Neuronal stem cell (in vitro differentiated cells): ENCODE measurements around the gene SORCS3.

Experiments used
- DNase-seq: peaks from one replicate; pipeline ENCODE4 v3.0.0-alpha.2; 2013; ENCODE audit warnings: low spot score
- H2AFZ ChIP-seq: one replicate; pipeline ENCODE4 v1.6.1; 2013; ENCODE audit warnings: mild to moderate bottlenecking, low read length, inconsistent platforms
- H2AK5ac ChIP-seq: 2 replicates; pipeline ENCODE4 v1.6.1; 2013; ENCODE audit warnings: low read depth, mild to moderate bottlenecking, inconsistent platforms, low read length, moderate library complexity, mixed read lengths
- H2BK120ac ChIP-seq: 2 replicates; pipeline ENCODE4 v1.6.1; 2013; ENCODE audit warnings: low read depth, mild to moderate bottlenecking, inconsistent platforms, low read length, moderate library complexity, mixed read lengths
- H2BK12ac ChIP-seq: one replicate; pipeline ENCODE4 v1.6.1; 2013; ENCODE audit warnings: low read length, inconsistent platforms
- H2BK15ac ChIP-seq: 2 replicates; pipeline ENCODE4 v1.6.1; 2013; ENCODE audit warnings: mild to moderate bottlenecking, low read length, inconsistent platforms, mixed read lengths
- H2BK5ac ChIP-seq: one replicate; pipeline ENCODE4 v1.6.1; 2013; ENCODE audit warnings: inconsistent platforms, mild to moderate bottlenecking, low read length, moderate library complexity
- H3K14ac ChIP-seq: one replicate; pipeline ENCODE4 v1.6.1; 2013; ENCODE audit warnings: low read length, inconsistent platforms
- H3K18ac ChIP-seq: 2 replicates; pipeline ENCODE4 v1.6.1; 2013; ENCODE audit warnings: low read length, inconsistent platforms
- H3K23ac ChIP-seq: 2 replicates; pipeline ENCODE4 v1.6.1; 2013; ENCODE audit warnings: low read depth, mild to moderate bottlenecking, mixed read lengths, low read length, inconsistent platforms; ENCODE audit not compliant: poor library complexity
- H3K27ac ChIP-seq: replicated peaks from 3 replicates; pipeline ENCODE4 v1.5.1; 2013; ENCODE audit warnings: low read length, inconsistent platforms
- H3K27me3 ChIP-seq, 3 experiments: 2 replicates each; pipeline ENCODE4 v1.6.1; 2013; ENCODE audit warnings: low read length in 3 of 3, mild to moderate bottlenecking in 2 of 3, inconsistent platforms in 1 of 3, low read depth in 1 of 3, mixed read lengths in 1 of 3, moderate library complexity in 1 of 3; ENCODE audit not compliant: control insufficient read depth in 3 of 3, insufficient read depth in 3 of 3
- H3K36me3 ChIP-seq, 2 donors: replicated peaks in 1 of 2; 2 replicates each; pipeline ENCODE4 v1.6.1; 2013; ENCODE audit warnings: low read length in 2 of 2; ENCODE audit not compliant: control insufficient read depth in 2 of 2, insufficient read depth in 2 of 2
- H3K4ac ChIP-seq: 2 replicates; pipeline ENCODE4 v1.6.1; 2013; ENCODE audit warnings: inconsistent platforms, mild to moderate bottlenecking, low read length, moderate library complexity
- H3K4me1 ChIP-seq, 2 donors: 1 replicate in 1 of 2; 2 replicates in 1 of 2; pipeline ENCODE4 v1.6.1; 2013; ENCODE audit warnings: low read length in 2 of 2, low read depth in 1 of 2; ENCODE audit not compliant: control insufficient read depth in 2 of 2, insufficient read depth in 1 of 2
- H3K4me2 ChIP-seq: one replicate; pipeline ENCODE4 v1.6.1; 2013; ENCODE audit warnings: mild to moderate bottlenecking, low read length, inconsistent platforms; ENCODE audit not compliant: insufficient read depth, poor library complexity, severe bottlenecking
- H3K4me3 ChIP-seq, 2 donors: 2 replicates each; pipeline ENCODE4 v1.5.1; 2013; ENCODE audit warnings: low read length in 2 of 2, mild to moderate bottlenecking in 2 of 2, inconsistent platforms in 1 of 2, moderate library complexity in 1 of 2
- H3K79me1 ChIP-seq: one replicate; pipeline ENCODE4 v1.6.1; 2013; ENCODE audit warnings: low read depth, mild to moderate bottlenecking, inconsistent platforms, low read length, moderate library complexity
- H3K9ac ChIP-seq: one replicate; pipeline ENCODE4 v1.6.1; 2013; ENCODE audit warnings: mild to moderate bottlenecking, low read depth, low read length, inconsistent platforms; ENCODE audit not compliant: poor library complexity
- H3K9me3 ChIP-seq, 2 donors: replicated peaks in 1 of 2; 2 replicates each; pipeline versions ENCODE3 to v1.6.1; 2013; ENCODE audit warnings: low read length in 2 of 2, mild to moderate bottlenecking in 2 of 2, inconsistent platforms in 1 of 2, low read depth in 1 of 2, mixed read lengths in 1 of 2, moderate library complexity in 1 of 2; ENCODE audit not compliant: control insufficient read depth in 2 of 2, insufficient read depth in 1 of 2
- H4K8ac ChIP-seq: one replicate; pipeline ENCODE4 v1.6.1; 2013; ENCODE audit warnings: low read depth, mild to moderate bottlenecking, inconsistent platforms, low read length, moderate library complexity
- H4K91ac ChIP-seq: one replicate; pipeline ENCODE4 v1.6.1; 2013; ENCODE audit warnings: low read length, low read depth, mild to moderate bottlenecking, inconsistent platforms; ENCODE audit not compliant: poor library complexity
- WGBS, 2 donors: extraction: QIAGEN DNeasy Blood & Tissue Kit; methylation state at CpG; one replicate each; pipeline ENCODE4 v1.1.7; 2013; ENCODE audit warnings: missing lambda C conversion rate in 2 of 2, mixed read lengths in 1 of 2; ENCODE audit not compliant: insufficient read length in 2 of 2, insufficient replicate concordance in 1 of 2; ENCODE audit errors: extremely low coverage in 2 of 2; 5-methylcytosine and 5-hydroxymethylcytosine counted together

SORCS3 gene

GRCh38 chr10:104612571-104613205 is 28.4 kb upstream of the SORCS3 start:
- Histone ChIP-seq H3K23ac (no peak overlapping the region), H3K4ac (no peak overlapping the region), H3K4me2 (no peak overlapping the region), H2AFZ (no peak overlapping the region), H3K18ac (no peak overlapping the region), H3K27ac (no peak overlapping the region), H3K27me3 (no peaks in the 10 kb centered on the region), H3K4me1 (peaks cover 0 to 2% of the 10 kb centered on the region in 2 donors), H2BK120ac (no peak overlapping the region), H3K4me3 (no peak overlapping the region), H3K9me3 (no peaks in the 10 kb centered on the region), H2AK5ac (no peak overlapping the region), H3K14ac (no peak overlapping the region), H2BK5ac (no peak overlapping the region), H2BK15ac (no peak overlapping the region), H3K36me3 (no peaks in the 10 kb centered on the region), H4K91ac (no peak overlapping the region), H2BK12ac (no peak overlapping the region), H3K9ac (no peak overlapping the region), H4K8ac (no peak overlapping the region), H3K79me1 (no peaks in the 10 kb centered on the region)
- no peak for DNase-seq
- WGBS, 2 donors = no CpG with 5 or more reads among the region's 6 CpGs

- H3K4me2 ChIP-seq = no peak overlapping the region
- H3K18ac ChIP-seq = no peak overlapping the region
- no peak overlapping the region for H3K23ac ChIP-seq
- no peak overlapping the region for H2BK15ac ChIP-seq
- peaks cover 0 to 2% of the 10 kb centered on the region in 2 donors for H3K4me1 ChIP-seq
- no peaks in the 10 kb centered on the region for H3K9me3 ChIP-seq
- no peak for DNase-seq
- WGBS, 2 donors = no CpG with 5 or more reads among the region's 2 CpGs
- no peak overlapping the region for H2AFZ ChIP-seq
- H3K79me1 ChIP-seq = no peaks in the 10 kb centered on the region
- no peak overlapping the region for H3K9ac ChIP-seq
- H2BK12ac ChIP-seq = no peak overlapping the region
- no peak overlapping the region for H3K4ac ChIP-seq
- no peak overlapping the region for H2AK5ac ChIP-seq
- H3K36me3 ChIP-seq = no peaks in the 10 kb centered on the region
- H4K91ac ChIP-seq = no peak overlapping the region
- H3K27ac ChIP-seq = no peak overlapping the region
- H4K8ac ChIP-seq = no peak overlapping the region
- H3K4me3 ChIP-seq = no peak overlapping the region
- no peak overlapping the region for H2BK5ac ChIP-seq
- no peak overlapping the region for H2BK120ac ChIP-seq
- H3K27me3 ChIP-seq = no peaks in the 10 kb centered on the region
- no peak overlapping the region for H3K14ac ChIP-seq
Observed at GRCh38 chr10:104613406-104613805, 27.7 kb upstream of the SORCS3 start.

GRCh38 chr10:104614245-104614831 is 26.8 kb upstream of the SORCS3 start:
- Histone ChIP-seq H3K27ac (no peak overlapping the region), H3K9me3 (no peaks in the 10 kb centered on the region), H2BK15ac (no peak overlapping the region), H2BK12ac (no peak overlapping the region), H2AFZ (no peak overlapping the region), H3K9ac (no peak overlapping the region), H3K79me1 (no peaks in the 10 kb centered on the region), H3K23ac (no peak overlapping the region), H3K36me3 (no peaks in the 10 kb centered on the region), H3K4me2 (no peak overlapping the region), H3K27me3 (no peaks in the 10 kb centered on the region), H4K8ac (no peak overlapping the region), H2BK120ac (no peak overlapping the region), H2BK5ac (no peak overlapping the region), H2AK5ac (no peak overlapping the region), H3K4me3 (no peak overlapping the region), H3K18ac (no peak overlapping the region), H3K14ac (no peak overlapping the region), H3K4ac (no peak overlapping the region), H4K91ac (no peak overlapping the region), H3K4me1 (peaks cover 0 to 2% of the 10 kb centered on the region in 2 donors)
- WGBS, 2 donors = no CpG with 5 or more reads among the region's 6 CpGs
- DNase-seq = no peak

GRCh38 chr10:104615136-104615535 is 26.0 kb upstream of the SORCS3 start:
- no peak overlapping the region for H2AFZ ChIP-seq
- no peaks in the 10 kb centered on the region for H3K36me3 ChIP-seq
- H4K8ac ChIP-seq = no peak overlapping the region
- no peak for DNase-seq
- no CpG with 5 or more reads among the region's 2 CpGs for WGBS, 2 donors
- no peaks in the 10 kb centered on the region for H3K27me3 ChIP-seq
- H3K4me3 ChIP-seq = no peak overlapping the region
- H3K23ac ChIP-seq = no peak overlapping the region
- no peak overlapping the region for H2AK5ac ChIP-seq
- H3K4ac ChIP-seq = no peak overlapping the region
- H3K79me1 ChIP-seq = no peaks in the 10 kb centered on the region
- no peak overlapping the region for H3K27ac ChIP-seq
- no peak overlapping the region for H2BK12ac ChIP-seq
- H4K91ac ChIP-seq = no peak overlapping the region
- no peak overlapping the region for H3K9ac ChIP-seq
- no peak overlapping the region for H3K18ac ChIP-seq
- H3K14ac ChIP-seq = no peak overlapping the region
- H2BK5ac ChIP-seq = no peak overlapping the region
- no peaks in the 10 kb centered on the region for H3K9me3 ChIP-seq
- H2BK120ac ChIP-seq = no peak overlapping the region
- H3K4me1 ChIP-seq = peaks cover 0 to 2% of the 10 kb centered on the region in 2 donors
- no peak overlapping the region for H3K4me2 ChIP-seq
- no peak overlapping the region for H2BK15ac ChIP-seq
